A673 (cell line): ENCODE data around the gene CCDC178. TPM values are rescaled to one million over a fixed set of nuclear protein-coding genes. Genes with fewer than 3 reads are reported as not detected.
A peak's percentile ranks its signal among the peaks of the same experiment; 100 is the strongest.

Source experiments
- BruUV-seq: library from RNA; stranded (reverse); fragments of 400-500 nt; replicated peaks from 2 replicates; lab custom pipeline; 2021; lab: Mats Ljungman, UMichigan
- CTCF ChIA-PET: fragments of 300-600 bp; sonication (Branson Sonifier 250); formaldehyde crosslinking; loops from one replicate; lab custom pipeline; 2022; ENCODE audit warnings: antibody characterized with exemption; lab: Charles Lee
- POLR2A ChIA-PET: fragments of 300-600 bp; sonication (Branson Sonifier 250); formaldehyde crosslinking; loops from one replicate; lab custom pipeline; 2022; ENCODE audit warnings: antibody characterized with exemption; ENCODE audit not compliant: low non-redundant PET; lab: Charles Lee
- DNase-seq: peaks from one replicate; pipeline ENCODE4 v3.0.0-alpha.2; 2015; ENCODE audit warnings: low spot score
- H3K27ac ChIP-seq: fragments of 200-600 bp; sonication (generic); 2 replicates; pipeline ENCODE4 v1.5.1; 2016; ENCODE audit warnings: mixed run types, low read depth, mild to moderate bottlenecking, mixed read lengths, antibody characterized with exemption, low read length; ENCODE audit not compliant: poor library complexity, severe bottlenecking
- H3K27me3 ChIP-seq: fragments of 200-600 bp; sonication (generic); replicated peaks from 2 replicates; pipeline ENCODE4 v1.6.1; 2017; ENCODE audit warnings: mixed run types, low read depth, mild to moderate bottlenecking, mixed read lengths, antibody characterized with exemption, low read length; ENCODE audit not compliant: insufficient read depth, poor library complexity
- H3K36me3 ChIP-seq: fragments of 200-600 bp; sonication (generic); 2 replicates; pipeline ENCODE4 v1.6.1; 2016; ENCODE audit warnings: mixed run types, mild to moderate bottlenecking, mixed read lengths, antibody characterized with exemption, low read length; ENCODE audit not compliant: insufficient read depth, poor library complexity, severe bottlenecking
- H3K4me1 ChIP-seq: fragments of 200-600 bp; sonication (generic); 2 replicates; pipeline ENCODE4 v1.6.1; 2017; ENCODE audit warnings: mixed run types, mild to moderate bottlenecking, mixed read lengths, antibody characterized with exemption, low read length; ENCODE audit not compliant: insufficient read depth, poor library complexity, severe bottlenecking
- H3K4me3 ChIP-seq: fragments of 200-600 bp; sonication (generic); 2 replicates; pipeline ENCODE4 v1.5.1; 2016; ENCODE audit warnings: low read depth, mixed run types, mild to moderate bottlenecking, mixed read lengths, low read length; ENCODE audit not compliant: poor library complexity, severe bottlenecking
- H3K9me3 ChIP-seq: fragments of 200-600 bp; sonication (generic); 2 replicates; pipeline ENCODE4 v1.6.1; 2016; ENCODE audit warnings: mixed run types, low read depth, mild to moderate bottlenecking, mixed read lengths, antibody characterized with exemption, low read length; ENCODE audit not compliant: poor library complexity, severe bottlenecking
- CTCF ChIP-seq: fragments of 300-800, 200-600 bp; sonication (generic); conservative IDR thresholded peaks from 2 replicates; pipeline ENCODE4 v1.5.1; 2017; ENCODE audit warnings: low read depth, mild to moderate bottlenecking, antibody characterized with exemption, low read length, moderate library complexity, mixed read lengths
- EZH2 ChIP-seq: fragments of 200-600 bp; sonication (generic); IDR thresholded peaks from 2 replicates; pipeline ENCODE4 v1.6.1; 2017; ENCODE audit warnings: borderline replicate concordance, low read depth, mild to moderate bottlenecking, mixed read lengths, antibody characterized with exemption, low read length; ENCODE audit not compliant: poor library complexity, severe bottlenecking
- intact Hi-C: fragments of 100-400 bp; cut with micrococcal nuclease; formaldehyde crosslinking; loops from one replicate; pipeline ENCODE4 v1.10.0; 2022; ENCODE audit not compliant: unreplicated experiment
- total RNA-seq: library from RNA; stranded (reverse); gene quantifications from 2 replicates; pipeline ENCODE4 v1.2.3, GENCODE V29; 2021

Gene CCDC178
- total RNA-seq, 1 experiment from 2014 or later, result not detected

GRCh38 chr18:32922951-32923430, 517.5 kb downstream of the CCDC178 start:
- Histone ChIP-seq H3K27ac (no peak overlapping the region), H3K27me3 (no peaks in the 10 kb centered on the region), H3K36me3 (no peaks in the 10 kb centered on the region), H3K4me3 (no peak overlapping the region), H3K4me1 (no peaks in the 10 kb centered on the region), H3K9me3 (no peaks in the 10 kb centered on the region)
- CTCF ChIA-PET, result interaction anchor here (0.6 kb wide), 1 partner anchor 208 kb away, joined by 4 read pairs; no protein-coding TSS in a partner anchor
- intact Hi-C loops, result loop anchor here (5.0 to 10.0 kb wide), 2 partner anchors 211 to 768 kb away; no protein-coding TSS in a partner anchor
- TF ChIP-seq CTCF (no peak), EZH2 (no peak)
- no peak for DNase-seq
- no TSS peak for BruUV-seq
- POLR2A ChIA-PET, result no interaction called here

- CTCF ChIA-PET, result no interaction called here
- POLR2A ChIA-PET, result no interaction called here
- DNase-seq, result peak; percentile 29
- H3K9me3 ChIP-seq, result no peaks in the 10 kb centered on the region
- no peaks in the 10 kb centered on the region for H3K4me1 ChIP-seq
- no peaks in the 10 kb centered on the region for H3K36me3 ChIP-seq
- no peak for TF ChIP-seq EZH2
- no peak for TF ChIP-seq CTCF
- intact Hi-C loops, result loop anchor here (5.0 to 10.0 kb wide), 2 partner anchors 209 to 766 kb away; no protein-coding TSS in a partner anchor
- no peak overlapping the region for H3K27ac ChIP-seq
- H3K4me3 ChIP-seq, result no peak overlapping the region
- no TSS peak for BruUV-seq
- no peaks in the 10 kb centered on the region for H3K27me3 ChIP-seq
Measured at GRCh38 chr18:32920796-32921787, 519.4 kb downstream of the CCDC178 start.

- Histone ChIP-seq H3K27ac (no peak overlapping the region), H3K9me3 (no peaks in the 10 kb centered on the region), H3K4me3 (no peak overlapping the region), H3K4me1 (no peaks in the 10 kb centered on the region), H3K36me3 (no peaks in the 10 kb centered on the region), H3K27me3 (no peaks in the 10 kb centered on the region)
- intact Hi-C loops, result loop anchor here (5.0 to 10.0 kb wide), 3 partner anchors 207 to 765 kb away; no protein-coding TSS in a partner anchor
- CTCF ChIA-PET, result no interaction called here
- POLR2A ChIA-PET, result no interaction called here
- TF ChIP-seq CTCF, result peak; percentile 64
- no peak for TF ChIP-seq EZH2
- no TSS peak for BruUV-seq
- peak; percentile 76 for DNase-seq
Measured at GRCh38 chr18:32919799-32920198, 520.7 kb downstream of the CCDC178 start.
